ENCODE data around the gene RSRC1.

Gene RSRC1

DNA sequence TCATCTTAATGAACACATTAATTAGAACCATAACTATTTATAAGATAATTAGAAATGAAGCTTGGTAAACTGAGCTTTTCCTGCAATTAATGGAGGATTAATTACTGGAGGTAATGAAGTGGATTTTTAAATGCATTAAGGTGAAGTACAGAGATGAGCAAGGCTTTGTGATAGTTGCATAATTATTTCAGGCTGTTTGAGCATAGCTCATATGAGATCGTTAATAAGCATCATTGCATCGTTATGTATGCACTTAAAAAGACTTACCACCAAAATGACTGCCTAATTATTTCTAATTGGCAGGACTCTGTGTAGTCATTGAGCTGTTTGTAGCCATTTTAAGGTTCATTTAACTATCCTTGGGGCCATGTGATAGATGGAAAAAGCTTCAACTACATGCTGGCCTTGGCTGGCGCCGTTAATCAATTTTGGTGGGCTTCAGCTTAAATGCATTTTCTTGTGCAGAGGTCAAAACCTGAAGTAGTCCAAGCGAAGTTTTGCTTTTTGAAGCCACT, 55.3 kb downstream of the RSRC1 start:
- Histone ChIP-seq H3K4me1 (ENCODE audit: insufficient read depth, low read length) (peaks cover 16% of the 10 kb centered on the region), H3K9ac (ENCODE audit: low read depth, low read length) (no peak overlapping the region), H3K4me2 (ENCODE audit: insufficient read depth, low read length) (no peak overlapping the region), H3K36me3 (ENCODE audit: insufficient read depth, low read length) (0 out of 2 replicates have a peak, but pooled peaks cover 7% of the 10 kb centered on the region), H3K27ac (ENCODE audit: low read length) (no peak overlapping the region), H3K9me3 (ENCODE audit: insufficient read depth, low read length, severe bottlenecking) (no peaks in the 10 kb centered on the region), H4K20me1 (ENCODE audit: insufficient read depth, low read length) (peaks cover 10% of the 10 kb centered on the region; the same call in 1 of the 2 replicates), H3K27me3 (ENCODE audit: insufficient read depth, low read length, poor library complexity) (no peaks in the 10 kb centered on the region), H3K79me2 (ENCODE audit: insufficient read depth, low read length) (peaks cover 24% of the 10 kb centered on the region), H3K4me3 (ENCODE audit: low read depth in 1 of 2, low read length in 2 of 2) (no peak overlapping the region), H2AFZ (ENCODE audit: low read depth, low read length) (no peak overlapping the region)
- DNase-seq (no peak), ATAC-seq (ENCODE audit: insufficient read depth, low read depth) (no peak)
- TF ChIP-seq, protein P1, sequence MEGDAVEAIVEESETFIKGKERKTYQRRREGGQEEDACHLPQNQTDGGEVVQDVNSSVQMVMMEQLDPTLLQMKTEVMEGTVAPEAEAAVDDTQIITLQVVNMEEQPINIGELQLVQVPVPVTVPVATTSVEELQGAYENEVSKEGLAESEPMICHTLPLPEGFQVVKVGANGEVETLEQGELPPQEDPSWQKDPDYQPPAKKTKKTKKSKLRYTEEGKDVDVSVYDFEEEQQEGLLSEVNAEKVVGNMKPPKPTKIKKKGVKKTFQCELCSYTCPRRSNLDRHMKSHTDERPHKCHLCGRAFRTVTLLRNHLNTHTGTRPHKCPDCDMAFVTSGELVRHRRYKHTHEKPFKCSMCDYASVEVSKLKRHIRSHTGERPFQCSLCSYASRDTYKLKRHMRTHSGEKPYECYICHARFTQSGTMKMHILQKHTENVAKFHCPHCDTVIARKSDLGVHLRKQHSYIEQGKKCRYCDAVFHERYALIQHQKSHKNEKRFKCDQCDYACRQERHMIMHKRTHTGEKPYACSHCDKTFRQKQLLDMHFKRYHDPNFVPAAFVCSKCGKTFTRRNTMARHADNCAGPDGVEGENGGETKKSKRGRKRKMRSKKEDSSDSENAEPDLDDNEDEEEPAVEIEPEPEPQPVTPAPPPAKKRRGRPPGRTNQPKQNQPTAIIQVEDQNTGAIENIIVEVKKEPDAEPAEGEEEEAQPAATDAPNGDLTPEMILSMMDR (IDR thresholded peaks at IDR 0.05; ENCODE audit: borderline replicate concordance, extremely low read depth, low read length, poor library complexity, severe bottlenecking), result no peak
- no peak for TF ChIP-seq EZH2 (IDR thresholded peaks at IDR 0.05; ENCODE audit: borderline replicate concordance, low read depth, low read length, severe bottlenecking)

DNA sequence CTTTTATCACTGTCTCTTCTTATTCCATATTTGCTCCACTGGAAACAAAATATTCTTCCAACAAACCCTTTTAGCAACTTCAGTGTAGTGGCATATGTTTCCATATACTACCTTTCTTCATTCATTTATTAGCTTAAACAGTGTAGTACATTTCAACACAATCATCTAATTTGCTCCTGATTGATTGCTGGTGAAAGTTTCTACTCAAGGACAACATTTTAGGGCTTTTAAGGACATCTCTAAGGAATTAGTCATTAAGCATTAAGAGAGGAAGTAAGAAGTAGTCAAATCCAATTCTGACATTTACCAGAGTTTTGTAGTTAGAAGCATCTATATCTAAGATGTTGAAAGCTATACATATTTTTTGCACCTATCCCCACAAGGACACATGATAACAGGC, 55.8 kb downstream of the RSRC1 start:
- DNase-seq (no peak), ATAC-seq (ENCODE audit: insufficient read depth, low read depth) (no peak)
- Histone ChIP-seq H3K27me3 (ENCODE audit: insufficient read depth, low read length, poor library complexity) (no peaks in the 10 kb centered on the region), H3K27ac (ENCODE audit: low read length) (no peak overlapping the region), H3K4me3 (ENCODE audit: low read depth in 1 of 2, low read length in 2 of 2) (no peak overlapping the region), H3K36me3 (ENCODE audit: insufficient read depth, low read length) (0 out of 2 replicates have a peak, but pooled peaks cover 7% of the 10 kb centered on the region), H3K4me1 (ENCODE audit: insufficient read depth, low read length) (peaks cover 16% of the 10 kb centered on the region), H2AFZ (ENCODE audit: low read depth, low read length) (no peak overlapping the region), H3K9ac (ENCODE audit: low read depth, low read length) (no peak overlapping the region), H4K20me1 (ENCODE audit: insufficient read depth, low read length) (peaks cover 10% of the 10 kb centered on the region; the same call in 1 of the 2 replicates), H3K79me2 (ENCODE audit: insufficient read depth, low read length) (peaks cover 22% of the 10 kb centered on the region), H3K9me3 (ENCODE audit: insufficient read depth, low read length, severe bottlenecking) (no peaks in the 10 kb centered on the region), H3K4me2 (ENCODE audit: insufficient read depth, low read length) (no peak overlapping the region)
- TF ChIP-seq, protein P1 (IDR thresholded peaks at IDR 0.05; ENCODE audit: borderline replicate concordance, extremely low read depth, low read length, poor library complexity, severe bottlenecking), result no peak
- no peak for TF ChIP-seq EZH2 (IDR thresholded peaks at IDR 0.05; ENCODE audit: borderline replicate concordance, low read depth, low read length, severe bottlenecking)

DNA sequence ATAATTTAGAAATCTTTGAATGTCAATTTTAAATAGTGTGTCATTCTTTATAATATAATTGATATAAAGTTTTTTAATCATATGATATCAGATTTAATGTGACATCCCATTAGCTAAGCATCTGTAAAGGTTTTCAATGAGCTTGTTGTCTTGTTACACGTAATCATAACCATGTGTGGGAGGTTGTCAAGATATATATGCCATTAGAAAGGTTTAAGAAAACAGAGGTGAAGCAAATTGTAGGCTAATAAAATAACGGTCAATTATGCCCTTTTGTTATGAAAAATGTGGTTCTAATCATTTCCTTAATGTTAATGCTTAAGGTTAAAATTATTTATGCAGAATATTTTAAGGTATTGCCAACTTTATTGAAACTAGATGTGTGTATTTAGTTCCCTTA, 56.3 kb downstream of the RSRC1 start:
- H3K36me3 ChIP-seq (ENCODE audit: insufficient read depth, low read length), result peaks cover 11% of the 10 kb centered on the region; the same call in 1 of the 2 replicates
- no peaks in the 10 kb centered on the region for H3K9me3 ChIP-seq (ENCODE audit: insufficient read depth, low read length, severe bottlenecking)
- H3K4me1 ChIP-seq (ENCODE audit: insufficient read depth, low read length), result peaks cover 16% of the 10 kb centered on the region
- H3K27me3 ChIP-seq (ENCODE audit: insufficient read depth, low read length, poor library complexity), result no peaks in the 10 kb centered on the region
- H4K20me1 ChIP-seq (ENCODE audit: insufficient read depth, low read length), result peaks cover 10% of the 10 kb centered on the region; the same call in 1 of the 2 replicates
- no peak overlapping the region for H3K9ac ChIP-seq (ENCODE audit: low read depth, low read length)
- H3K4me2 ChIP-seq (ENCODE audit: insufficient read depth, low read length), result no peak overlapping the region
- DNase-seq (no peak), ATAC-seq (ENCODE audit: insufficient read depth, low read depth) (no peak)
- peaks cover 17% of the 10 kb centered on the region for H3K79me2 ChIP-seq (ENCODE audit: insufficient read depth, low read length)
- TF ChIP-seq EZH2 (IDR thresholded peaks at IDR 0.05; ENCODE audit: borderline replicate concordance, low read depth, low read length, severe bottlenecking), result no peak
- TF ChIP-seq, protein P1 (IDR thresholded peaks at IDR 0.05; ENCODE audit: borderline replicate concordance, extremely low read depth, low read length, poor library complexity, severe bottlenecking), result no peak
- H2AFZ ChIP-seq (ENCODE audit: low read depth, low read length), result no peak overlapping the region
- no peak overlapping the region for H3K4me3 ChIP-seq (ENCODE audit: low read depth in 1 of 2, low read length in 2 of 2)
- no peak overlapping the region for H3K27ac ChIP-seq (ENCODE audit: low read length)
